ENCODE data around the gene CKS1B. TPM values are rescaled to one million over a fixed set of nuclear protein-coding genes. Genes with fewer than 3 reads are reported as not detected.
A peak's percentile ranks its signal among the peaks of the same experiment; 100 is the strongest.

The CKS1B gene
- total and polyA plus RNA-seq, 9 of the 15 experiments (the other 6 are each of a cell fraction or from before 2014, with no cell fraction given): 215 to 1,103 (median 460) TPM

DNA sequence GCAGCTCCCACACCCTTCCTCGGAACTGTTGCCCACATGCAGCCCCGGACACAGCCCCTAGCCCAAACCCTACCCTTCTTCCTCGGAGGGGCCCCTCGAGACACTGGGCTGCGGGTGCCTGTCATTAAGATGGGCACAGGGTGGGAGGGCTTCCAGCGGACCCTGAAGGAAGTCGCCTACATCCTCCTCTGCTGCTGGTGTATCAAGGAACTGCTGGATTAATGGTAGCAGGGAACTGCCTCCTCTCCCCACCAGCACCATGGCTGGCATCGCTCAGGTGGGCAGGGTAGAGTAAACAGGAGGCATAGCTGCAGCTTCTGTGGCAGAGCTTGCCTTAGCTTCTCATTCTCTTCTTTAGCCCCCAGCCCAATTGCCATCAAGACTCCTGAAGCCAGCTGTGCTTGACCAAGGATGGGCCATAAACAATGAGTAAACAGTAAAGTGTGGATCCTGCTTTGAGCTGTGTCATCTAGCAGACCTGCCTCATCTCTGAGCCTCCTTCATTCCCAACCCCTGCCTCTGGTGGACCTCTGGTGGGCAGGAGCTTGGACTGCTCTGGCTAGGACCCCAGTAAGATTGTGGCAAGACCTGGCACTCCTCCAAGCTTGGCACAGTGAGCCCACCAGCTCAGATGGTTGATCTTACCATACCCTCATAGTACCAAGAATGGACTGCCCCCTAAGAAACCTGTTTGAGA is 19.2 kb downstream of the CKS1B start, which contains the start of gene LENEP:
LENEP (plus strand) TSS at position 15 of the 697 bp plus-strand sequence; CDS start at position 37, 22 bp downstream.
- ATAC-seq (peak; percentile 52), DNase-seq (ENCODE audit: extremely low read depth in 1 of 4, low spot score in 3 of 4) (no peak), FAIRE-seq (peak; percentile 65)
- Histone ChIP-seq H4K20me1 (replicated peaks; ENCODE audit: control insufficient read depth, insufficient read depth, low read length) (no peaks in the 10 kb centered on the region; the same call in 1 of the 2 replicates), H3K27me3 (ENCODE audit: control insufficient read depth in 2 of 2, insufficient read depth in 2 of 2, low read length in 2 of 2) (no peaks in the 10 kb centered on the region), H3K4me2 (ENCODE audit: insufficient read depth, low read length) (peak within 1 kb of the TSS; percentile 47), H2AFZ (ENCODE audit: low read depth, low read length) (peak within 1 kb of the TSS; percentile 47; the same call in 1 of the 2 replicates), H3K4me1 (replicated peaks in 1 of 2; ENCODE audit: control insufficient read depth in 2 of 2, insufficient read depth in 2 of 2, low read length in 2 of 2) (peaks cover 37 to 40% of the 10 kb centered on the region in 2 experiments), H3K36me3 (ENCODE audit: control insufficient read depth, insufficient read depth, low read length) (peaks cover 29% of the 10 kb centered on the region; the same call in 2 of the 3 replicates), H3K9ac (ENCODE audit: insufficient read depth in 1 of 2, low read depth in 2 of 2, low read length in 2 of 2) (peak within 1 kb of the TSS; percentile 19 to 78), H3K4me3 (no peak within 1 kb of the TSS), H3K9me1 (ENCODE audit: control insufficient read depth, insufficient read depth, low read length) (peaks cover 6% of the 10 kb centered on the region), H3K9me3 (replicated peaks; ENCODE audit: control insufficient read depth, insufficient read depth, low read depth, low read length) (no peaks in the 10 kb centered on the region), H3K79me2 (ENCODE audit: control insufficient read depth, insufficient read depth, low read length) (peaks cover 11% of the 10 kb centered on the region; the same call in 2 of the 3 replicates), H3K27ac (ENCODE audit: extremely low read depth, low read depth, low read length) (peak within 1 kb of the TSS; percentile 73)
- intact Hi-C loops (cut with micrococcal nuclease): loop anchor here (2.0 kb wide), 1 partner anchor 39 kb away; no protein-coding TSS in a partner anchor
- 37% methylated on average over 8 of the region's 8 CpGs for WGBS (ENCODE audit: insufficient coverage, low coverage, missing lambda C conversion rate)
- POLR2A ChIA-PET: interaction anchor here (0.6 to 8.2 kb wide), 18 partner anchors 10 to 125 kb away, joined by 3 to 80 read pairs (median 4); partner anchors contain the start of genes CKS1B, FLAD1, PBXIP1 and PMVK
- CTCF ChIA-PET (ENCODE audit: low intra/inter-chr PET ratio): no interaction called here
- no TSS peak for BruUV-seq (replicated peaks)
- in situ Hi-C loops (cut with MboI): no loop called here
- TF ChIP-seq KLF1 (tag; IDR thresholded peaks at IDR 0.05): no peak
- no peak for TF ChIP-seq ZNF445 (CRISPR knock-in tag; IDR thresholded peaks at IDR 0.05; ENCODE audit: low read depth)
- TF ChIP-seq SIX5 (IDR thresholded peaks at IDR 0.05; ENCODE audit: borderline replicate concordance in 1 of 2, insufficient read depth in 1 of 2, low read depth in 1 of 2, low read length in 2 of 2): no peak
- TF ChIP-seq ZNF395 (CRISPR knock-in tag; IDR thresholded peaks at IDR 0.05): 0 out of 2 replicates have a peak, but pooled peaks have one; percentile 50
- TF ChIP-seq ZBTB17 (CRISPR knock-in tag; IDR thresholded peaks at IDR 0.05): 0 out of 2 replicates have a peak, but pooled peaks have one; percentile 25
- peak; percentile 52; the same call in 1 of the 2 replicates for TF ChIP-seq MAFG (tag; conservative IDR thresholded peaks at IDR 0.05)
- TF ChIP-seq WHSC1 (IDR thresholded peaks at IDR 0.05; ENCODE audit: low read length): no peak
- TF ChIP-seq, protein P1, sequence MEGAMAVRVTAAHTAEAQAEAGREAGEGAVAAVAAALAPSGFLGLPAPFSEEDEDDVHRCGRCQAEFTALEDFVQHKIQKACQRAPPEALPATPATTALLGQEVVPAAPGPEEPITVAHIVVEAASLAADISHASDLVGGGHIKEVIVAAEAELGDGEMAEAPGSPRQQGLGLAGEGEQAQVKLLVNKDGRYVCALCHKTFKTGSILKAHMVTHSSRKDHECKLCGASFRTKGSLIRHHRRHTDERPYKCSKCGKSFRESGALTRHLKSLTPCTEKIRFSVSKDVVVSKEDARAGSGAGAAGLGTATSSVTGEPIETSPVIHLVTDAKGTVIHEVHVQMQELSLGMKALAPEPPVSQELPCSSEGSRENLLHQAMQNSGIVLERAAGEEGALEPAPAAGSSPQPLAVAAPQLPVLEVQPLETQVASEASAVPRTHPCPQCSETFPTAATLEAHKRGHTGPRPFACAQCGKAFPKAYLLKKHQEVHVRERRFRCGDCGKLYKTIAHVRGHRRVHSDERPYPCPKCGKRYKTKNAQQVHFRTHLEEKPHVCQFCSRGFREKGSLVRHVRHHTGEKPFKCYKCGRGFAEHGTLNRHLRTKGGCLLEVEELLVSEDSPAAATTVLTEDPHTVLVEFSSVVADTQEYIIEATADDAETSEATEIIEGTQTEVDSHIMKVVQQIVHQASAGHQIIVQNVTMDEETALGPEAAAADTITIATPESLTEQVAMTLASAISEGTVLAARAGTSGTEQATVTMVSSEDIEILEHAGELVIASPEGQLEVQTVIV (CRISPR knock-in tag; IDR thresholded peaks at IDR 0.05; ENCODE audit: borderline replicate concordance): no peak
- TF ChIP-seq, protein P2, sequence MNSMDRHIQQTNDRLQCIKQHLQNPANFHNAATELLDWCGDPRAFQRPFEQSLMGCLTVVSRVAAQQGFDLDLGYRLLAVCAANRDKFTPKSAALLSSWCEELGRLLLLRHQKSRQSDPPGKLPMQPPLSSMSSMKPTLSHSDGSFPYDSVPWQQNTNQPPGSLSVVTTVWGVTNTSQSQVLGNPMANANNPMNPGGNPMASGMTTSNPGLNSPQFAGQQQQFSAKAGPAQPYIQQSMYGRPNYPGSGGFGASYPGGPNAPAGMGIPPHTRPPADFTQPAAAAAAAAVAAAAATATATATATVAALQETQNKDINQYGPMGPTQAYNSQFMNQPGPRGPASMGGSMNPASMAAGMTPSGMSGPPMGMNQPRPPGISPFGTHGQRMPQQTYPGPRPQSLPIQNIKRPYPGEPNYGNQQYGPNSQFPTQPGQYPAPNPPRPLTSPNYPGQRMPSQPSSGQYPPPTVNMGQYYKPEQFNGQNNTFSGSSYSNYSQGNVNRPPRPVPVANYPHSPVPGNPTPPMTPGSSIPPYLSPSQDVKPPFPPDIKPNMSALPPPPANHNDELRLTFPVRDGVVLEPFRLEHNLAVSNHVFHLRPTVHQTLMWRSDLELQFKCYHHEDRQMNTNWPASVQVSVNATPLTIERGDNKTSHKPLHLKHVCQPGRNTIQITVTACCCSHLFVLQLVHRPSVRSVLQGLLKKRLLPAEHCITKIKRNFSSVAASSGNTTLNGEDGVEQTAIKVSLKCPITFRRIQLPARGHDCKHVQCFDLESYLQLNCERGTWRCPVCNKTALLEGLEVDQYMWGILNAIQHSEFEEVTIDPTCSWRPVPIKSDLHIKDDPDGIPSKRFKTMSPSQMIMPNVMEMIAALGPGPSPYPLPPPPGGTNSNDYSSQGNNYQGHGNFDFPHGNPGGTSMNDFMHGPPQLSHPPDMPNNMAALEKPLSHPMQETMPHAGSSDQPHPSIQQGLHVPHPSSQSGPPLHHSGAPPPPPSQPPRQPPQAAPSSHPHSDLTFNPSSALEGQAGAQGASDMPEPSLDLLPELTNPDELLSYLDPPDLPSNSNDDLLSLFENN (IDR thresholded peaks at IDR 0.05; ENCODE audit: low read depth in 2 of 2, low read length in 2 of 2): no peak
- TF ChIP-seq ZNF655 (CRISPR knock-in tag; IDR thresholded peaks at IDR 0.05): no peak
- no peak for TF ChIP-seq ZC3H4 (CRISPR knock-in tag; IDR thresholded peaks at IDR 0.05; ENCODE audit: borderline replicate concordance)
